ENCODE measurements around the gene SNX8.
"Not testable (repeated sequence)": the region's sequence is repeated elsewhere in the genome, so short reads cannot be mapped to it uniquely, and the experiment has no call there.

Gene SNX8

DNA sequence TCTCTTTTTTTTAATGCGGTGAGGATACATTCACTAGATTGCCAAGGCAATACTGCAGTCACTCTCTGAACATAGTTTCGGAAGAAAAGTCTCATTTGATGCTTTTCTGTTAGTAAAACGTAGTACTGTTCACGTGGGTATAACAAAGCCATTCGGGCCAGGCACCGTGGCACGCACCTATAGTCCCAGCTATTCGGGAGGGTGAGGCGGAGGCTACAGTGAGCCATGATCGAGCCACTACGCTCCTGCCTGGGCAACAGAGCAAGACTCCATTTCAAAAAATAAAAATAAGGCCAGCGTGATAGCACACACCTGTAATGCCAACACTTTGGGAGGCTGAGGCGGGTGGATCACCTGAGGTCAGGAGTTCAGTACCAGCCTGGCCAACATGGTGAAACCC lies 24.6 kb downstream of the SNX8 start:
- no peak for DNase-seq

DNA sequence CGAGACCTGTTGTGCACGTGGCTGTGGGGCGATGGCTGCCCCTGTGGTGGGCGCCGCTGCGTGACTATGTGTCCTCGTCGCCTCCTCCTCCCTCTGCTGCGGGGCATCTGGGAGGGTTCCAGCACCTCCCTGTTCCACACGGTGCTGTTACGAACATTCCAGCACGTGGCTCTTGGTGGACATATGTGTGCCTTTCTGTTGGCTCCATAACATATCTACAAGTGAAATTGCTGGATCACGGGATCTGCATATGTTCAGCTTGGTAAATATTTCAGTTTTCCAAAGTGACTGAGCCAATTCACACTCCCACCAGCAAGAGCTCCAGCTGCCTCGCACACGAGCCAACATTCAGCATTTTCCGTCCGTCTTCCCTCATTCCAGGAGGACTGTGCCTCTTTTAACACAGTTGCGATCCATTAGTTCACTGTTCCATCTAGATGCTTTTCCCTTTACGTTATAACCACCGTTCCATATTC lies 25.1 kb downstream of the SNX8 start:
- DNase-seq: no peak

DNA sequence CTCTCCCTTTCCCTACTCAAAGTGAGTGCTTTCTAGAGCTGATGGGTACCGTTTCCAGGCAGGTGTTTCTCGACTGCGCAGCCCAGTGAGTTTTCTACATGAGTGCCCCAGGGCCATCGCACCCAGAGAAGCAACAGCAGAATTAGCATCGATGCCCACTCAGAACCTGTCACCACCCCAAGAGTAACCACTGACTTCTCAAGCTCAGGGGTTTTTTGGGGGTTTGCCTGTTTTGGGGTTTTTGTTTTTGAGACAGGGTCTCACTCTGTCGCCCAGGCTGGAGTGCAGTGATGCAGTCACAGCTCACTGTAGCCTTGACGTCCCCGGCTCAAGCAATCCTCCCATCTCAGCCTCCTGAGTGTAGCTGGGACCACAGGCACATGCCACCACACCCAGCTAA lies 25.7 kb downstream of the SNX8 start:
- DNase-seq: no peak

DNA sequence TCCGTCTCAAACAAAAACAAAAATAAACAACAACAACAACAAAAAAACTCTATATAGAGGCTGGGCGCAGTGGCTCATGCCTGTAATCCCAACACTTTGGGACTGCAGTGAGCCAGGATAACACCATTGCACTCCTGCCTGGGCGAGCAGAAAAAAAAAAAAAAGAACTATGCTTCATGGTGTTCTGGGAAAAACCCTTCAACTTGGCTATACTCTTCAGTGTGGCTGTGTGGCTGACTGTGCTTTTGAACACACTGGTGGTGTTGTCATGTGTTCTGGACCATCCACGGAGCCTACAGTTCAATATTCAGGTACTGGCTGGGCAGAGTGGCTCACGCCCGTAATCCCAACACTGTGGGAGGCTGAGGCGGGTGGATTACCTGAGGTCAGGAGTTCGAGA lies 26.5 kb downstream of the SNX8 start:
- no peak for DNase-seq

DNA sequence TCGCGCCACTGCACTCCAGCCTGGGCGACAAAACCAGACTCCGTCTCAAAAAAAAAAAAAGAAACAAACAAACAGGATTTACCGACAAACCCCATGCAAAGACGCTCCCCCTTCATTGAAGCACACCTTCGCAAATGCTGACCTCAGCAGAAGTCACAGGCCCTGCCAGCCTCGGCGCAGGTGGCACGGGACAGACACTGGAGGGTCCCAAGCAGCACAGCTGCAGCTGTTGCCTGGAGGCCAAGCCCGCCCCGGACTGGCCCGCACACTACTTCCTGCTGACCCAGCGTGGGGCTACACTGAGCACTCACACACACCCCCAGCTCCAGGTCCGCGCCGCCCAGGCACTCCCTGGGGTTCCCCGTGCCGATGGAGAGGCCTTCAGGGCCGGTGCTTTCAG lies 31.2 kb downstream of the SNX8 start:
- DNase-seq: no peak

DNA sequence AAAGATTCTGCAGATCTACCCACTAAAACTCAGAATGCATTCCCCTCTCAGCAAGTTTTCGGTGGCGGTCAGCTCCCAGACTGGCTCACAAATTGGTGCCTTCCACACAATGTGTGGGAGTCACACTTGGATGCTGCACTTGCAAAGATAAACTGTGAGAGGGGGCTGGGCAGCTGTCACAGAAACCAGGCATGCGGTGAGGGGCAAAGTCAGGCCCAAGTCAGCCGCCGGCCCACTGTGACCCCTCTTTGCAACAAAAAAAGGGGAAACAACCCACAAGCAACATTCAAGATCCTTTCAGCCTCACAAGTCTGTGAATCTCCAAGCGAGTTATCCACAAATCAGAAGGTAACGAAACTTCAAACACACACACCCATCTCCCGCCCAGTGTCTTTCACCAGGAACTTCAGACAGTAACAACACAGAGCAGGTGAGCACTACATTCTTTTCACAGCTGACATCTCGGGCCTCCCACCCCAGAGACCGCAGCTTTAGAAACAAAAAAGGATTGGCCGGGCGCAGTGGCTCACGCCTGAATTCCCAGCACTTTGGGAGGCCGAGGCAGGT lies 32.0 kb downstream of the SNX8 start:
- DNase-seq: no peak

DNA sequence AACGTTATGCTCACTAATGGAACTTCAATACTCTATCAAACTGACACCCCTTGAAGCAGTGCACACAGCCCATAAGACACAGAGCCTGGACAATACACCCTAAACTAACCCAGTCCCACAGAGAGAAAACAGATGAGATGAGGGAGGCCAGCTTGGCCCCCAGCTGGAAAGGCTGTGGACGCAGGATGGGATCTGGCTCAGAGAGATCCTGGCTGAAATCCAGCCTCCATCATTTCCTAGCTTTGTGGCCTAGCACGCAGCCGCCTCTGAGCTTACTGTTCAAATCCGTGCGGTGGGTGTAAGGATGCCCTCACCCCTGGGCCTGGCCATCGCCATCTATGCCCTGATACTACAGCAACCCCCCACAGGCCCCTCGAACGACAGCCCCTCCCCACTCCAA lies 32.7 kb downstream of the SNX8 start:
- no peak for DNase-seq

DNA sequence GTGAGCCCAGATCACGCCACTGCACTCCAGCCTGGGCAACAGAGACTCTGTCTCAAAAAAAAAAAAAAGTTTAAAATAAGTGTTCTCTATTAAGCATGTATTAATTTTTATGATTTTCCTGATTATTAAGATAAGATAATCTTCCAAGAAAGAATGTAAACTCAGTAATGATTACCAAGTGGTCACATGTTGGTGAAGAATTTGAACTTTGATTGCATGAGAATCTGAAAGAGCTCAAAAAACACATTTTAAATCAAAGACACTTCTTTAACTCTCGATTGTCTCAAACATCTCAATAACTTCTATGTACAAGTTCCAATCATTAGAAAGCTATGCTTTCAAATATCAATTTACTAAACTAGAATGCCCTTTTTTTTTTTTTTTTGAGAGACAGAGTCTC lies 33.8 kb downstream of the SNX8 start:
- no peak for DNase-seq

DNA sequence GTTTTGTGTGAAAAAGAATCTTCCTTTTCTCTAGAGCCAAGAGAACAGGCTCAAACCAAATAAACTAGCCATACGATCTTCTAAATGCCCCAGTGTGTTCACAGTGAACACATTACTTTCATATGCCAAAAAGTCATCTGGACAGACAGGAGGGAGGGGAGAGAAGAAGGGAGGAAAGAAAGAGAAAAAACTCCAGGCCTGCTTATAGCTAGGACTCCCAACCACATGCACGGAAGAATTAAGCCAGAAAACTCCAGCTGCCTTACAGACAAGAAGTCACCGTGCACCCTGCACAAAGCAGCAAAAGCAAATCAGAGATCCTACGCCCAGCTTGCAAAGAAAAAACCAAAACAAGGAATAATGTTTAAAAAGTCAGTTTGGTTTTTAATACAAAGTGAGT lies 34.3 kb downstream of the SNX8 start:
- no peak for DNase-seq

DNA sequence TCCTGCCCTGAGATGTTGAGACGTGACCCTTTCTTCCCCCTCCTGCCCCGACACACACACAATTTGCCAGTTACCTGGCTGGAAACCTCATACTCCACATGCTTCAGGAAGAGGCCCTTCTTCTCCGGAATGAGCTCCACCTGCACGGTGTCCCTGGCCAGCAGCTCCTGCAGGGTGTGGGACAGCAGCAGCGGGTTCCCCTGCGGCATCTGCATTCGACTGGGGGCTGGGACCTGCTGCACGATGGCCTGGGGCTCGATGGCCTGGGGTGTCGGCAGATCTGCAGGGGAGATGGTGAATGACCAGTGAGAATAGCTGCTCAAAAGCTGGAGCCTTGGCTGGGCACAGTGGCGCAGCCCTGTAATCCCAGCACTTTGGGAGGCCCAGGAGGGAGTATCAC lies 36.2 kb downstream of the SNX8 start:
- no peak for DNase-seq

DNA sequence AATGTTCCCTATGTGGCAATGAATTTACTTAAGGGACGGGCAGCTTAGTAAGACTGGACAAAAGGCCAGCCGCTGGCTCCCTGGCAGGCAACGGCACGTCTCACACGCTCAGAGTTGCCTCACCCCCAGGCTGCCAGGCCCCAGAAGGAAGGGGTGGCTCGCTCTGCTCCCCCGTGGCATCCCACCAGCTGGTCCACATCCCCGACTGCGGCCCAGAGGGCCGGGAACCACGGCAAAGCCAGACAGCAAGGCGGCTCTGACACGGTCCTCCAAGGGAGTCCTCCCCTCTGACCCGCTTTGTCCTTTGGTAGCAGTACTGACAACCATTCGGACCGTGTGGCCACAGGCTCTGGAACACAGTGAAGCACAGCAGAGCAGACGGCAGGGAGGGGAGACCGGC lies 38.1 kb downstream of the SNX8 start:
- DNase-seq: no peak

DNA sequence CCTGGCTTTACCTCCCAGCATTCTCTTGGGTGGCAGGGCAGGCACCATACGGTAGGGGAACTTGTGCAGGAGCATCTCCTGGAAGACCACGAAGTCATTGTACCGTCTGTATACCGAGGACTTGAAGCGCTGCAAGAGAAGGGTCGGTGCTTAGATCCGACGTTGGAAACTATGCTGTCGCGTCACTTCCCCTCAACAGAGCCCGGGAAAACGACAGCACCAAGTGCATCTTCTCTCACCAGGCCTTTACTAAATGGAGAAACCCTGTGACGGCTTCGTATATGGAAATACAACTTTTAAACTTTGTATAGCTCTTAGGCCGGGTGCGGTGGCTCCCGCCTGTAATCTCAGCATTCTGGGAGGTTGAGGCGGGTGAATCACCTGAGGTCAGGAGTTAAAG lies 39.1 kb downstream of the SNX8 start:
- no peak for DNase-seq

DNA sequence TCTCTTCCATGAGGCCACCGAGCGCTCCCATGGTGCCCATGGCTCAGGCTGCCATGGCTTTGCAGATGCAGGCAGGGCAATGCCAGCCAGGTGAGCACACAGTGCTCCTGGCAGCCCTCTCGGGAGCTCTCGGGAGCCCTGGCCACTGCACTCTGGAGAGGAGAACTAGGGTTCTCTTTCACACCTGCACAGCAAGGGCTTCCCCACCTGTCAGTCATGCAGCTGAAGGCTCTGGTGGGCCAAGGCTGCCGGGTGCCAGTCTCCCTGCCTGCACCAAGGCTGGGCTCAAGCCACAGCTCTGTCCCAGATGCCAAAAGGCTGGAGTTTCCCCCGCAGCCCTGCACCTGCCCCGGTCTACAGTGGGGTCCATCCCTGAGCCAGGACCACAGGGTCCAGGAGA lies 39.6 kb downstream of the SNX8 start:
- DNase-seq: no peak

DNA sequence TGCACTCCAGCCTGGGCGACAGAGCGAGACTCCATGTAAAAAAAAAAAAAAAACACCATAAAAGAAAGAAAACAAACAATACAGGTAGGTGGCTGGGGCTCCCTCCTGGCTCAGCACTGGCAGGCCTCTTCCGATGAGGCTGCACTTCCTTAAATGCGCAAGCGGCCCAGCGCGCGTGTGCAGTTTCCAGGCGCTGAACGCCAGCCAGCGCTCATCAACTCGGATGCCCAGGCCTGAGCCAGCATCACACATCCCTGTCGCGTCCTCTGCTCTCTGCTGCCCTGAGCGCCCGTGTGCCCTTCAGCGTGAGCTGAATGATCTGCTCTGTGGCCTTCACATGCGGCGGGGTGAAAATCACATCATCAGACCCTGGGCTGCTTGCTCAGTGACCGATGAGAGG lies 40.4 kb downstream of the SNX8 start:
- DNase-seq: no peak

DNA sequence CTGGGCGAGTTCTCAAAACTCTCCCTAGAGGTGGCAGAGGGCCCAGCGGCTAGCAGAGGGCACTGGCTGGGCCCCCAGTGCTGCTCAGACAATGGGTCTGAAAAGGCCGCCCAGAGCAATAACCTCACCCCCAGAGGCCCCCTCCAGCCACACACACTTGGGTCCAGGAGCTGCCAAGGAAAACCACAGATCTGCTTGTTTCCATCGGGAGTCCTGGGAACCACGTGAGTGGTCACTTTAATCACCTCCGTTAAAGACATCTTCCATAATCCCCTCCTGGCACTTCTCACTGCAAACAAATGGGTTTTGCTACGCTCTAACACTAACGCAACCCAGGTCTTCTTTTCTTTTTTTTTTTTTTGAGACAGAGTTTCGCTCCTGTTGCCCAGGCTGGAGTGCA lies 42.2 kb downstream of the SNX8 start:
- DNase-seq: no peak

DNA sequence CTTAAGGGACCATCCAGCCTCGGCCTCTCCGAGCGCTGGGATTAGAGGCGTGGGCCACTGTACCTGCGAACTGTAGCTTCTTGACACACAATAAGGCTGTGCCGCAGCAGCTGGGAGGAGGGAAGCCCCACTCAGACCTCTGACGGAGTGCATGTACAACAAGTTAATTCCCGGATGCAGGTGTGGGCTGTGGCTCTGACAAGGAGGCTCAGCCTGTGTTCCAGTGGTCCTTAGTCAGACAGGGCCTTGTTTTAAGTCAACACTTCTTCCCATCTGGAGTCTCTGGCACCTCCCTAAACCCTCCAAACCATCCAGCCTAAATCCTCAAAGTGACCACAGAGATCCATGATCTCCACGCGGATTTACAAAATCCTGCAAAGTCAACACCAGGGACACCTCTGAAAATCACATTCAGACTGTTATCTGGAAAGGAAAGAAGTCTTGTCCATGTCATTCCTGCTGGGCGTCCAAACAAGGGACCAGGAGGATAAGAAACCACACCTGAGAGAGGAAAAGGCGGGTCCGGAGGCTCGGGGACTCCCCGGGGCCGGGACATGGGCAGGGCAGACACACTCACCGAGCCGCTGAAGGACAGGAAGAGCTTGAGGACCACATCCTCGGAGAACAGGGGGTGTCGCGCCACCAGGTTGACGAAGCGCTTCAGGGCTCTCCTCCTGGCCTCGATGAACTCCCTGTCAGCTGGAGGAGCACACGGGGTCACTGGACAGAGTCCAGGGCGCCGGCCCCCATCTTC lies 42.8 kb downstream of the SNX8 start:
- no peak for DNase-seq

DNA sequence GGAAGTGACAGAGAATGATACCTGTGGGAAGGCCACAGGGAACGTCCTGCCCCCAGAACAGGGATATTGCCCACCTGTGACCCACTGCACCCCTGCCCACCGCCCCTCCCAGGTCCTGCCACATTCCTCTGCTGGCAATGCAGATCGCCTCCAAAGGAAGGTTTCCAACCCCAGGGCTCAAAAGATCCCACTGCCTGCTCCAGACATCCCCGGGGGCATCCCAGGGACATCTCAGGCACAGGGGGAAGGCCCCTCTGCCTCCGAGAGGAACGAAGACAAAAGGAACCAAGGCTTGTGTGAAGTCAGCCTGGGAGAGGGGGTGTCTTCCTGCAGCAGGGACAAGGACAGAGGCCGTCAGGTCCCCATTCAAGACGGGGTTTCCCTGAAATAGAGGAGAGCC lies 43.7 kb downstream of the SNX8 start:
- DNase-seq: no peak

DNA sequence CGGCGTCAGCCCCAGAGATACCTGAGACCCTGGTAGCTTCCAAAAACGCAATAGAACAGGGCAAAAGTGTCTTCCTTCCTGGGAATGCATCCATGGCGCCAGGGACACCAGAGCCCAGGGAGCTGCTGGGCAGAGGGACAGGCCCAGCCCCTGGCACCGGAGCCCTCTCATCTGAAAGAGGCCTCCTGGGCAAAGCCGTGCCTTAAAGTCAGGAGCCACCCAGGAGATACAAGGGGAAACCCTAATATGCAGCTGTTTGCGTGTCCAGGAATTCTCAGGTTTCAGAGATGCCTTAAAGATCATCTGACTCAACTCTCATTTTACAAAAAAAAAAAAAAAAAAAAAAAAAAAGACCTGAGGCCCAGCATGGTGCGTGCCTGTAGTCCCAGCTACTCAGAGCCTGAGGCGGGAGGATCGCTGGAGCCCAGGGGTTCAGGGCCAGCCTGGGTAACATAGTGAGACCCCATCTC lies 44.2 kb downstream of the SNX8 start:
- DNase-seq: no peak

DNA sequence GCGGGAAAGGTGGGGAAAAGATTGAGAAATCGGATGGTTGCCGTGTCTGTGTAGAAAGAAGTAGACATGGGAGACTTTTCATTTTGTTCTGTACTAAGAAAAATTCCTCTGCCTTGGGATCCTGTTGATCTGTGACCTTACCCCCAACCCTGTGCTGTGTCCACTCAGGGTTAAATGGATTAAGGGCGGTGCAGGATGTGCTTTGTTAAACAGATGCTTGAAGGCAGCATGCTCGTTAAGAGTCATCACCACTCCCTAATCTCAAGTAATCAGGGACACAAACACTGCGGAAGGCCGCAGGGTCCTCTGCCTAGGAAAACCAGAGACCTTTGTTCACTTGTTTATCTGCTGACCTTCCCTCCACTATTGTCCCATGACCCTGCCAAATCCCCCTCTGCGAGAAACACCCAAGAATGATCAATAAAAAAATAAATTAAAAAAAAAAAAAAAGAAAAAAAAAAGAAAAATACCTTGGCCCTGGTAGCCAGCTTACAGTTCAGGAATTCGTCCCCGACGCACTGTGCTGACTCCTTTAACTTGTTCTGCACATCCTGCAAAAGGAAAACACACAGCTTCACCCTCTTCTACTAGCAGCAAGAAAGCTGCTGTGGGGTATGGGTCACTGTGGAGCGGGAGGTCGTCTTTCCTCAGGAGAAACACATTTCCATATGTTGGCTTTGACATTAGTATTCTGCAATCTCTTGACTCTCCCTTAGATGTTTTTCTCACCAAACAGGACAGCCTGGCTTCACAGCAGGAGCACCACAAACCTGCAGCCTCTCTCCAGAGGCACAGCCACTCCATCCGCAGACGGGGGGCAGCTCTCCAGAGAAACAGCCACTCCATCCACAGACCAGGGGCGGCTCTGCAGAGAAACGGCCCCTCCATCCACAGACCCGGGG lies 44.9 kb downstream of the SNX8 start:
- DNase-seq: not testable (repeated sequence)

DNA sequence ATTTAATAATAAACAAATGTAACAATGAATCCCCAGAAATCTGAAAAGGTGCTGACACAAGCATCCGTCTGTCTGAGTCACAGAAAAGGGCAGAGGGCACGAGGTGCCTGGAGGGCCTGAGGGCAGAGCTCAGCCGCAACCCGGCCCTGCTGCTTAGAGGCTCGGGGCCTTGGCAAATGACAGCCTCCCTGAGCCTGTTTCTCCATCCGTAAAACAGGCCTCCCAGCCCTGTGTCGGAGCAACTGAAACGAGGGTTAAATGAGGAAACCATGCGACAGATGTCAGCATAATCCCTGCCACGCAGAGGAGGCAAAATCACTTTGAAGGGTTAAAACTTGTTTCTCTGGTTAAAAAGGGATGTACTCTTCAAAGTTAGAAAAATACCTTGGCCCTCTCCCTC lies 47.3 kb downstream of the SNX8 start:
- DNase-seq: no peak

DNA sequence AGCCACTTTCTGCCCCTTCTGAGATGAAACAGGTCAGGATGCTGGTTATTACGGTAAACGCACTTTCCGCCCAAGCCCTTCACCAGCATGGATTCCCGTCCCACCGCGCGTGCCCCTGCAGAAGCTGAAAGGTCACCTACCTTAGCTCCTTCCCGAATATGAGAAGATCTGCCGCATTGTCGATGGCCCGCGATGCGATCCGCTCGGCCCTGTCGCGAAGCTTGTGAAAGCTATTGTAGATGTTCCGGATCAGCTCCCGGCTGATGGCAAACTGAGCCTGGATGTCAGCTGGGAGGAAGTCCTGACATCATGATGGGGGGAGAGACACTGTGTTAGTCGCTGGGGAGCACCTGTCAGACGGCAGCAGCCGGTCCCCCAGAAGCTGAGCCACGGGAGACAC lies 50.1 kb downstream of the SNX8 start:
- DNase-seq: no peak

DNA sequence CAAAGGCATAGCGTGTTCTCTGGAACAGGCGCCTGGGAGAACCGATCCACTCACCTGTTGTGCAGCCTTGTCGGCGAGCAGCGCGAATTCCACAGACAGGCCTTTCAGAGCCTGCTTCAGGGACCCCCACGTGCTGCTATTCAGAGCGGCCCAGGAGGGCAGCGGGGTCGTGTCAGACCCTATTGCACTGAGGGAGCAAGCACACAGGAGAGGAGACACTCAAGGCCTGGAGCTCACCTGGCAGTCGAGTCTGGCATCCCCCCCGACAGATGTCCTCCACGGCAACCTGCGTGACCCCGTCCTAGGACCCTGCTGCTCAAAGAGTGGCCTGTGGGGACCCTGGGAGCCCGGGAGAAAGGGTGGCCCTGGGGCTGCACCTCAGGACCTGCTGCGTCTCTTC lies 51.1 kb downstream of the SNX8 start:
- DNase-seq: no peak

DNA sequence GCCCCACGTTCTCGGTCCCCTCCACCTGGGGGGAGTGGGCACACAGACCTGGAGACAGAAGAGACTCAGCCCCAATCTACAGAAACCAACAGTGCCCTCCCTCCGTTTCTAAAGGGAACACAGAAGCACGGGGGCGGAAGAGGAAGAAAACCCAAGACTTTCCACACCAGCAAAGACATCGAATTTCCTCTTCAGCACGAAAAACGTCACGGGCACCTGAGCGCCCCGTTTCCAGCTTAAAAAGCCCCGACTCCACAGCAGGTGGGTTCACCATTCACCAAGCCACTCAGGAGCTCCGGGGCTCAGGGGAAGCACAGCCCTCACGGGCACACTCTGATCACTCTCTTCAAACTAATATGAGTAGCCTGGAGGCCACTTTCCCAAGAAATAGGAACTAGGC lies 52.6 kb downstream of the SNX8 start:
- DNase-seq: no peak

DNA sequence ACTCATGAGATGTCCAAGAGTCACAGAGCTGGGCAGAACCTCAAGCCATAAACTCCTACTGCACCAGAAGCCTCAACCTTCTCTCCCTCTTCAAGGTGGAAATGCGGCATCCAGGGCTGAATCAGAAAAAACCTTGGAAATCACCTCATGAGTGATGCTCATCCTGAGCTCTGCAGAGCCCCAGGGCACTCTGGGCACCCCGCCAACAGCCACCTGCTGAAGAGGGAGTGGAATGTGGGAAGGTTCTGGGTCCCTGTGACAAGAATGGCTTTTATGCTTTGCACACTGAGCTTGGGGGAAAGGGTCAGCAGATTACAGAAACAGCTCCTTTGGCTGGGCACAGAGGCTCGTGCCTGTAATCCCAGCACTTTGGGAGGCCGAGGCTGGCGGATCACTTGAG lies 53.4 kb downstream of the SNX8 start:
- DNase-seq: no peak

Data from hippocampal formation (tissue), 2 donors.